B cell (primary cell): ENCODE results near the gene RNU5B-1.

Source experiments
- EZH2 ChIP-seq: IDR thresholded peaks from 2 replicates; pipeline ENCODE4 v1.6.1; 2012; ENCODE audit warnings: borderline replicate concordance, low read depth, mild to moderate bottlenecking, moderate library complexity, low read length; ENCODE audit not compliant: insufficient read depth, poor library complexity, severe bottlenecking
- TF ChIP-seq, protein P1 (sequence below): fragments of 200-600 bp; IDR thresholded peaks from one replicate; pipeline ENCODE4 v1.8.0; 2022; ENCODE audit warnings: antibody characterized with exemption, mild to moderate bottlenecking

- TF ChIP-seq, protein P1, sequence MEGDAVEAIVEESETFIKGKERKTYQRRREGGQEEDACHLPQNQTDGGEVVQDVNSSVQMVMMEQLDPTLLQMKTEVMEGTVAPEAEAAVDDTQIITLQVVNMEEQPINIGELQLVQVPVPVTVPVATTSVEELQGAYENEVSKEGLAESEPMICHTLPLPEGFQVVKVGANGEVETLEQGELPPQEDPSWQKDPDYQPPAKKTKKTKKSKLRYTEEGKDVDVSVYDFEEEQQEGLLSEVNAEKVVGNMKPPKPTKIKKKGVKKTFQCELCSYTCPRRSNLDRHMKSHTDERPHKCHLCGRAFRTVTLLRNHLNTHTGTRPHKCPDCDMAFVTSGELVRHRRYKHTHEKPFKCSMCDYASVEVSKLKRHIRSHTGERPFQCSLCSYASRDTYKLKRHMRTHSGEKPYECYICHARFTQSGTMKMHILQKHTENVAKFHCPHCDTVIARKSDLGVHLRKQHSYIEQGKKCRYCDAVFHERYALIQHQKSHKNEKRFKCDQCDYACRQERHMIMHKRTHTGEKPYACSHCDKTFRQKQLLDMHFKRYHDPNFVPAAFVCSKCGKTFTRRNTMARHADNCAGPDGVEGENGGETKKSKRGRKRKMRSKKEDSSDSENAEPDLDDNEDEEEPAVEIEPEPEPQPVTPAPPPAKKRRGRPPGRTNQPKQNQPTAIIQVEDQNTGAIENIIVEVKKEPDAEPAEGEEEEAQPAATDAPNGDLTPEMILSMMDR, result no peak
- TF ChIP-seq EZH2, result no peak
Observed at GRCh38 chr15:65278480-65278879, 26.0 kb upstream of the RNU5B-1 start.
